Muscle of arm (tissue), 12 donors: Measurements from ENCODE around the gene COL19A1. TPM values are rescaled to one million over a fixed set of nuclear protein-coding genes. Genes with fewer than 3 reads are reported as not detected.
"Not testable (repeated sequence)": the region's sequence is repeated elsewhere in the genome, so short reads cannot be mapped to it uniquely, and the experiment has no call there.

Experiments
- DNase-seq: peaks from one replicate; pipeline ENCODE4 v3.0.0-alpha.2; 2013
- polyA plus RNA-seq, 12 donors: library from polyadenylated mRNA; unstranded; fragments of 120-200 nt; gene quantifications; one replicate each; pipeline ENCODE4 v1.2.1, GENCODE V29; 2013; ENCODE audit not compliant: insufficient read length in 12 of 12

The COL19A1 gene
- polyA plus RNA-seq, 12 donors = 3.0 to 66.7 (median 4.8) TPM

DNA sequence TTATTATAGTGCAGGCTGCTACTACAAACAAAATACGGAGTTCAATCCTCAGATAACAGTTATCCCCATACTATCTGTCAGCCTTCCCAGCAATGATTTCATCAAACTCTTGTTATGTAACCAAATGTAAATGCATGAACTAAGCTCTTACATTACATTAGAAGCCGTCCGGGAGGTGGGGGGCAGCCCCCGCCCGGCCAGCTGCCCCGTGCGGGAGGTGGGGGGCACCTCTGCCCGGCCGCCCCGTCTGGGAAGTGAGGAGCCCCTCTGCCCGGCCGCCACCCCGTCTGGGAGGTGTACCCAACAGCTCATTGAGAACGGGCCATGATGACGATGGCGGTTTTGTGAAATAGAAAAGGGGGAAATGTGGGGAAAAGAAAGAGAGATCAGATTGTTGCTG, 99.6 kb downstream of the COL19A1 start:
- DNase-seq = not testable (repeated sequence)

DNA sequence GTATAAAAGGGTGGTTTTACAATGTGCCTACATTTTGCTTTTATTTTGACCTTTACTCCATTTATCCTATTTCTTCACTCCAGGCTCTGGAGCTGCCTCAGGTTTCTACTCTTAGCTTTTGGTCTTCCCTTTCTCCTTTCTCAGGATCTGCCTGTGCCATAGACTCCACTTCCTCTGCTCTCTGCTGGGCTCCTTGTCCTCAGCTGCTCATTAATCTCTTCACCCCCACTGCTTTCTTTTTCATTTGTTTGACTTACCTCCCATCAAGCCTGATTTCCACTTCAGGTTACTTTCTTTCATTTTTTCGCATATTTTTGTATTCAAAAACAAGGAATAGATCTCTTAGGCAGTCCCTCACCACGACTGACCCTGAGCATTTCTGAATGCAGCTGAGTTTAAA, 106.8 kb downstream of the COL19A1 start:
- DNase-seq = no peak

DNA sequence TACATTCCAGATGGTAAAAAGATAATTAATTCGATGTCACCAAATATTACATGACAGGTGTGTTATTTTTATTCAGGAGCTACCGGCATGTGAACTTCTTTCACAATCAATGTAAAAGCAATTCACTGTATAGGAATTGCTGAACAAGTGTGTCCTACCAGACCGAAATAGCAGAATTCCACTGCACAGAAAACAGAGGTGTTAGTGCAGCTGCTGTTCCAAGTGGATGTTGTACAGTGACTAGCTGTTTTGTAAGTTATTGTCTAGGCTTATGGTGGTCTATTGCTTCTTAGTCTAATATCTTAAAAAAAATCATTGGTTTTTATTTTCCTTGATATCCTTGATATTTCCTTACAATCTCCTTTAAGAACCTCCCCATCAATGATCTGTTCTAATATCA, 107.4 kb downstream of the COL19A1 start:
- no peak for DNase-seq

DNA sequence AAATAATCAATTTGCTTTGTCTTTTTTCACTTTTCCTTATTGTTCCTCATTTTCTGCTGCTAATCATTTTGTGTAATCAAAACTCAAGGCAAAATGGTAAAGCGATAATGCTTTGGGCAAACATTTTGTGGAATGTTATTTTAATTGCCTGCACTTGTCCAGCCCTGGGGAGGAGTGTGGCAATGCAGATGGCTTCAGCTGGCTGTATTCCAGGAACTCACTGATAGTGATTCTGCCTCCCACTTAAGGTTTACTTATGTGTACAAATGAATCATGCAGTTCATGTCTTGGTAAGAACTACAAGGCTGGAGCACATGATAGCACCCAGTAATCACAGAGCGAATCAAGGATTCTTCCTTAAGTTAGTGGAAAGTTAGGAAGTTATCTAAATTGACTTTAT, 107.8 kb downstream of the COL19A1 start:
- DNase-seq = no peak

DNA sequence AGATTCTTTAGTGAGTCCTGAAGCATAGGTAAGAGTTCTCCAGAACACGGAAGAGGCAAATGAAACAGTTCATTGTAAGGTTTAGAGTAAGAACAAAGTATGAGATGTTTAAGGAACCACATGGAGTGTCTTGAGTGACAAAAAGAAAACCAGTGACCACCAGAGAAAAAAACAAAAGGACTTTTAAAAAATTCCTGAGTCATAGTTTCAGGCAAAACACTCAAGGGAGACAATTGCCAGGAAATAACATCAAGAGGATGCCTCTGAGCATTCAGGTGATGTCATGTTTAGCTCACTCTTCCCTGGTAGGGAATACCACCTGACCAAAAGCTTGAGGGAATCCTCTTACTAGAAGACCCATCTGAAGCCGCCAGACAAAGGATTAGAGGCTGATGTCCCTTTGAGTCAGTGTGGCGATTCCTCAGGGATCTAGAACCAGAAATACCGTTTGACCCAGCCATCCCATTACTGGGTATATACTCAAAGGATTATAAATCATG, 110.3 kb downstream of the COL19A1 start:
- no peak for DNase-seq

DNA sequence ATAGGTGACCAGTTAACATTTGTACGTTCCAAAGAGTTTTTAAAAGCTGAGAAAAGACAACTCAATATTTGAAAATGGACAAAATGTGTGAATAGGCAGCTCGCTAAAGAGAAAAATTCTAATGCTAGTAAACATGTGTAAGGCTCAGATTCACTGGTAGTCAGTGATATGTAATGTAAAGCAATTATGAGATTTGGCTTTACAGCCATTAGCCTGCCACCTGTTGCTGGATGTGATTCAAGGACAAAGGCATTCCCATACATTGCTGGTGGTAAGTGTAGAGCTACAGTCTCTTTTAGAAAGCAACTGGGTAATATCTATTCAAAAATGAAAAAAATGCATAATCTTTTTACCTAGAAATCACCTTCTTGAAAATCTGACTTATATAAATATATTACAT, 114.3 kb downstream of the COL19A1 start:
- no peak for DNase-seq

DNA sequence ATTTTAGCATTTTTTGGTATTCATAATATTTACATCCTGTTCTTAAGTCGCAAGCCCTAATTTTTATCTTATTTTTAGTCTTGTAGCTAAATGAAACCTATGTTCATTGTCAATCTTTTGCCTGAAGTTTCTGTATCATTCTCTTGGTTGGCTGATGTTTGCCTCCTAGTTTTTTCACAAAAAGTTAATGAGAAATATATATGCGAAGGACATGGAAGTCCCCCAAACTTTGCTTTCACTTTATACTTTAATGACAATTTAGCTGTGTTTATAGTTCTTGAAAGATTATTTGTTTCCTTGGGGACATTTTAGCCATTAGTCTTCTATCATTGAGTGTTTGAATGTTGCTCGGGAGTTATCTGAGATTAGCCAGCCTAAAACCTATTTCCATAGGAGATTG, 118.2 kb downstream of the COL19A1 start:
- DNase-seq = no peak

DNA sequence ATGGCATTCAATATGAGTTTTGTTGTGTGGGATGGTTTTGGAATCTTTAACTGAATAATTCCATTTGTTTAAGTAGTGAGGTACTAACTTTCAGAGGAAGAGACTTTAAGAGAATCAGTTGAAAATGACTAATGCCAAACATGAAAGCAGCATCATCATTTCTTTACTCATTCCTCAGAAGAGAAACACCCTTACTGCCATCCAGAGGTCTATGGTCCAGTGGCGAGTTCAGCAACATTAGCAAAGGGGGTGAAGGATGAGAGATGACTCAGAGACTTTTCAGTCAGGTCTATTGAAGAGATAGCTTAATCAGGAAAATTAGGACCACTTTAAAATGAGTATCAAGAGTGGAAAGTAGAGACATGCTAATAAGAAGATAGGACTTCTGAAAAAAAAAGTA, 118.8 kb downstream of the COL19A1 start:
- no peak for DNase-seq

DNA sequence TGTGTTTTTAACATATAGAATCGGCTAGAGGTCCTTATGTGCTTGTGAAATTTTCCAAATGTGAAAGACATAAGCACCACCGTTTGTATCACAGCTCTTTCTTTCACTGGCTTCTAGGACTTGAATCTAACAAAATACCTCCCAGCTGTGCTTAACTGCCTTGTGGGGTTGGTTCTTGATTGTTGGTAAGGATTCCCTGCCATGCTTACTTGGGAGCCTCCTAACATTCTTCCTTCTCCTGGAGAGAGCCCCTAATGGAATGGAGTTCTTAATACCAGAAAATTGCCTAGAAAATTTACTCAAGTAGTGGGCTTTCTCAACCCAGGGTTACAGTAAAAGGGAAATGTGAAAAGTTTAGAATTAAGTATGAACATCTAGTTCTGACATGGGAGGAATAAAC, 121.2 kb downstream of the COL19A1 start:
- DNase-seq = no peak

DNA sequence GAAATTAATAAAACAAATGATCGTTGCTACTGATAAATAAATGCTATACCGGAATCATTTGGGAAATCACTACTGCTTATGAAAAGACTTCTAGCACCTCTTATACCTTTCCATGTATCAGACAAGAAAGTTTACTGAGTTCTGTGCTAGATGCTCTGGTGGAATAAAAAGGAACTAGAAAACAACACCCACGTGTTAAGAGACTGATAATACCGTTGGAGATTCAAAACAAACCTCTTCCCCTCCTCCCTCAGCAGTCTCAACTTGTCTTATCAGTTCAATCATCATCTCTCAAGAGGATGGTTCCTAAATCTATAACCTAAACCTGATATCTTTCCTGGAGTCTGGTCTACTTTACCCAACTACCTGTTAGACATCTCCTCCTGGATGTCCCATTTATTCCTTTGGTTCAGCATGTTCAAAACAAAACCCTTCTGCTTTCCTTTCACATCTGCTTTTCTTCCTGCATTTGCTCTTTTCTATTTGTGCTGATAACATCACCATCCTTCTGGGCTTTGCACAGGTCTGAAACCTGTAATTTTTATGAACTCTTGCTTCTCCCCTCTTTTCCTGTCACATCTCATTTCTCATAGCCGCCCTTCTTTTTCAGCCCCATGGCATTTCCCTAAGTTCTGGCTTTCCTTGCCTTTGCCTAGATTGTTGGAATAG, 122.2 kb downstream of the COL19A1 start:
- DNase-seq = no peak

DNA sequence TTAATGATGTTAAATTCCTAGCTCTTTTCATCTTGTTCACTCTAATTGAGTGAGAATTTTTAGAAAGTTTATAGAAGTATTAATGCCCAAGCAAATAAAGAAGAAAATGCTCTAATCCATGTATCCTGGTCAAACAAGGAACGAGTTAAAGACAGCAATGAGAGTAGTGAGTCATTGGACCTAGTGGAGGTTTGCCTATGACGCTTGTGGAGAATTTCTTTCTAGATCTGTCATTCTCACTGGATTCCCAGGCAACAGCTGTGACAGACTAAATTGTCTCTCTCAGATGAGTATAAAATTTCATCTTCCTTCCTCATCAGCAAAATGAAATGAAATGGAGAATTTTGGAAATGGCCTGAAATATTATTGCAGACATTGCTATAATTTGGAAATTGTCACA, 127.9 kb downstream of the COL19A1 start:
- no peak for DNase-seq

DNA sequence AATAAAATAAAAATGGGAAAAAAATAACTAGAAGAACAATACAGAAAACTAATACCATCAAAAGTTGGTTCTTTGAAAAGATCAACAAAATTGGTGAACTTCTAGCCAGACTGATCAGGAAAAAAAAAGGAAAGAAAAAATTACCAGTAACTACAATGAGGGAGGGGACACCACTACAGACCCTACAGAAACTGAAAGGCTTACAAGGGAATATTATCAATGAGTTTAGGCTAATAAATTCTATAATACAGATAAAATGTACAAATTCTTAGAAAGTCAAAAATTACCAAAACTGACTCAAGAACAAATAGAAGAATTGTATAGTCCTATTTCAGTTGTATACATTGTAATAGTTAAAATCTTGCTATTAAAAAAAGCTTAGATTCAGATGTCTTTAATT, 141.8 kb downstream of the COL19A1 start:
- DNase-seq = no peak

DNA sequence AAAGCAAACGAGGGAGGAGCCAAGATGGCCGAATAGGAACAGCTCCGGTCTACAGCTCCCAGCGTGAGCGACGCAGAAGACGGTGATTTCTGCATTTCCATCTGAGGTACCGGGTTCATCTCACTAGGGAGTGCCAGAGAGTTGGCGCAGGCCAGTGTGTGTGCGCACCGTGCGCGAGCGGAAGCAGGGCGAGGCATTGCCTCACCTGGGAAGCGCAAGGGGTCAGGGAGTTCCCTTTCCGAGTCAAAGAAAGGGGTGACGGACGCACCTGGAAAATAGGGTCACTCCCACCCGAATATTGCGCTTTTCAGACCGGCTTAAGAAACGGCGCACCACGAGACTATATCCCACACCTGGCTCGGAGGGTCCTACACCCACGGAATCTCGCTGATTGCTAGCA, 144.0 kb downstream of the COL19A1 start:
- DNase-seq = not testable (repeated sequence)

DNA sequence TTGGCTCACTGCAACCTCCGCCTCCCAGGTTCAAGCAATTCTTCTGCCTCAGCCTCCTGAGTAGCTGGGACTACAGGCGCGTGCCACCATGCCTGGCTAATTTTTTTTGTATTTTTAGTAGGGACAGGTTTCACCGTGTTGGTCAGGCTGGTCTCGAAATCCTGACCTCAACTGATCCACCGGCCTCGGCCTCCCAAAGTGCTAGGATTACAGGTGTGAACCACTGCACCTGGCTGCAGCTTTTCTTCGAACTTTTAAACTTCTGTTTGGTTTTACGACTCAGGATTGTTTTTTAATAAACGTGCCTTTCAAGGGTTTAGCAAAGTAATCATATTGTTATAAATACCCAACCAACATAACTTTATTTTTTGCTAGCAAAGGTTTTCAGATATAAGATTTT, 156.8 kb downstream of the COL19A1 start:
- DNase-seq = not testable (repeated sequence)

DNA sequence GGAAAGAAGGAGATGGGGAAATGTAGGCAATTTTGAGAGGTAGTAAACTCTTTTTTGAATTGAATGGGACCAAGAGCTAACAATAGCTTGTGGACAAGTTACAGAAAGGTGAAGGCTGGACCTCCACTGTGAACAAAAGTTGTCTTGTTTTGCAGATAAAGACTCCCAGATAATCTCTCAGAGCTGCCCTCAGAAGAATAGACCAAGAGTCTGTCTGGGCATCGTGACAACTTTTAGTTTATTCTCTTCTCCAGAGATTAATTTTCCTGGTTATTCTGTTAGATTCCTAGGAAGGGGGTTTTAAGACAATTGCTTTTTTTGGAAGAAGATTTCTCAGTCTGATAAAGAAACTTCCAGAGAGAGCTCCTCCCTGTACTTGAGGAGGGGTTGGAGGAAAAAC, 161.9 kb downstream of the COL19A1 start:
- no peak for DNase-seq

DNA sequence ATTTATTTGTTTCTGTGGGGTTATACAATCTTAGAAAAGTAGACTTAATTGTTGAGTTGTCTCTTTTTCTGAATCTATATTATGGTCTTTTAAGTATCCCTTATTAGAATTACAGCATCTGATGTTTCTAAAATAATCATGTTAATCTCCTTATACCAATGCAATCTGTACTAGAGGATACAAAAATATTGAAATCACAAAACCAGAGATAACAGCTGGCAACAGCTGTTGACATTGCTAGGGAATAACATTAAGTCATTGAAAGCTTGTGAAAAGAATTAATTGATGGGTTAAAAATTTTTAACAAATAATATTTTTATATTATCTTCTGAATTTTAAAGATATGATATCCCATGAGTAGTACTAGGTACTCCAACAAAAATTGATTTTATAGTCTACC, 162.6 kb downstream of the COL19A1 start:
- DNase-seq = no peak

DNA sequence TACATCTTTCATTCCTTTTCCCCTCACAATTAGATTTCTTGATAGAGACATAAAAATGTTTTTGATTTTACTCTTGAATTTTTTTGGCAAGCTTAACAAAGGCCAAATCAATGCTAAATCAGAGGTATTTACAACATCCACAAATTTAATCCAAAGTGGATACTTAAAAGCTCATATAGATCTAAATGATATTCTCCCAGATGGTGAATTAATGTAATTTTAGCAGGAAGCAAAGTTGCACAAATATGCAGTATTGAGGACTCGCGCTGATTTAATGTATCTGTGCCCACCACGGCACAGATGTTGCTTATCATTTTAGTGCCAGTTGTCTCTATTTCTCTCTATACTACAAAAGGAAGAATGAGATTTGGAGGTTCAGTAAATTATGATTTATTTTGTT, 167.4 kb downstream of the COL19A1 start:
- DNase-seq = no peak

DNA sequence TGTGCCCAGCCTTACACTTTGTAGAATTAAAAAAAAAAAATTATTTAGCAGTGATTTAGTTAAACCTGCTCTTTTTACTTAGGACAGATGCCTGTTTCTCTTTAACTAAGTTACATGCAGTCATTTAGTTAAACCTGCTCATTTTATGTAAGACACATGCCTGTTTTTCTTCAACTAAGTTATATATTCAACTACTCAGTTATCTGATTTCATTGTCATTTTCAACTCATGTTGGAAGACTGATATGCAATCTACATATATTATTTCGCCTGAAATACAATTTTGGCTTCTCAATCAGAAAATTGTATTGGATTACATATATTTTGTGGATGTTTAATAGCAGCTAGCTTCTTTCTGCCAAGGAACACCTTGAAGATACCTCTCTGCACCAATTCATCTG, 171.1 kb downstream of the COL19A1 start:
- no peak for DNase-seq

DNA sequence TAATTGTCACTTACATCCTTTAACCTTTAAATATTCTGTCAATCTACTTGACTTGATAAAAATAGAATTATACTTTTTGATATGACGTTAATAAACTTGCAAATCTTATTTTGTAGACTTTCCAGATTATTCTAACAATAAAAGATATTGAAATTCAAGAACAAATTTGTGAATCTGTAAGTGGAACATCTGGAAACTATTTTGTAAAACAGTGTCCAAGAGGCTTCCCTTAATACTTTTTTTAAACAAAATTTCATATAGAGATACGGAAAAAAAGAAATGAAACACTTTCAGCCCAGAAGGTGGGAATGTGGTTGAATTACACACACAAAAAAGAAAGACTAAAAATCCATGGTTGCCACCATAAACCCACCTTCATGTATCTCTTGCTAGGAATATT, 174.4 kb downstream of the COL19A1 start:
- DNase-seq = no peak

DNA sequence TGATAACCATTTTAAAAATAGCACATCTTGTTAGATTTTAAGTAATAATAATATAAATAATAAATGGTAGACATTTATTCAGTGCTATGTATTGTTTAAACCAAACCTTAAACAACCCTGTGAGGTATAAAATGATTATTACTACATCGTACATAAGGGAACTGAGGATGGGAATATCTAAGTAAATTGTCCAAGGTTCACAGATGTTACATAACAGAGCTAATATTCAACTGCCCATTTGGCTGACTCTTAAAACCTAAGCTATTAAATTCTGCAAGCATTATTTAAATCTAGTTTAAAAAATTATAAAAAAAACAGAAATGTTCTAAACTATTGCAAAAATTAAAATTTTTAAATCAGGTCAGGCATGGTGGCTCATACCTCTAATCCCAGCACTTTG, 175.1 kb downstream of the COL19A1 start:
- no peak for DNase-seq

DNA sequence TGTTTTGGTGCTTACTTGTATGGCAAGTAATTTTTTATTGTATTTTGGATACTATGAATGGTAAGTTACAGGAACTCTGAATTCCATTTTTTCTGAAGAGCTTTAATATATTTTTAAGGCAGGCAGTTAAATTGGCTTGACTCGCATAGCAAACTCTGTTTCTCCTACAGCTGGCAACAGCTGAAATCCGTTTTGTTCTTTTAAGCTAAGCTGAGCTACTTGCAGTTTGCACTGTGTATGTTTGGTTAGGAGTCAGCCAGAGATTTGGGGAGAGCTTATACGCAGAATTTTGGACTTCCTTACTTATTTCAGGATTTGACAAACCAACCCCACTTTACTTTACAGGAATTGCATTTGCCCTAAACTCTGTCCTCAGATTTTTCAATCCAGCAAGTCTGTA, 179.1 kb downstream of the COL19A1 start:
- DNase-seq = no peak

DNA sequence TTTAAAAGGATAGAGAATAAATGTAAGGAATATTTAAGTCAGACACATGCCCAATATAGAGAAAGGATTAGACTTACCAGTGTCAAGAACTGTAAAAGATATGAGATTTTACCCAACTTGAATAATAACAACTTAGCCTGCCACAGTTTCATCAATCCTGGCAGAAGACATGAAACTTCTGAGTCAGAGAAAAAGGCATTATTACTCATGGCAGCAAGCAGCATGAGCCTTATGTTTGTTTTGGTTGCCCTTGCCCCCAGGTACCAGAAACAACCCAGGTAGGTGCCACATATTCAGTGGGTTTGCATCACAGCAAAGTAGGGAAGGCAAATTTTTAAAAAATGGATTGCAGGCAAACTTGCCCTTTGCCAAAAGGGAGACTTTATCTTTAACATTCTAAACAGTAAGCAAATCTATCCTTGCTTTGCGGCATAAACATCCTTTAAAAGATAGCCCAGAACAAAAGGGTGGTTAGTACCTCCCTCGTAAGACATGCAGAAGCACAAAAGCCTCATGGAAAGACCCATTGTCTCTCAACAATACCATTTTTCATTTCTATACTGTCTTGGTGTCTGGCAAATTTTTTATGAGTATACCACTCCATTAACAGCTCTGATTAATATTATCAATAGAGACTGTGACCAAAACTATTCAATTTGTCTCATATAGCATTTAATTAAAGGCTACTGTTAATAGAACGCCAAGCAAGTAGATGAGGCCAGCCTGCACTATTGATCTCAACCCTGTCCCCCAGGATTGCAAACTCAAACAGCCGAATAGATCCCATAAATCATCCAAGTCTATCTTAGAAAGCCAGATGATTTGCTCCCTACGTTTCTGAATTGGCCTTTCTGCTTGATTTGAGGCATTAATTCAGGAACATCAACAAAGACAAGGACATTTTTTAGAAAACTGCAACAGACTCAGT, 185.1 kb downstream of the COL19A1 start:
- DNase-seq = no peak

DNA sequence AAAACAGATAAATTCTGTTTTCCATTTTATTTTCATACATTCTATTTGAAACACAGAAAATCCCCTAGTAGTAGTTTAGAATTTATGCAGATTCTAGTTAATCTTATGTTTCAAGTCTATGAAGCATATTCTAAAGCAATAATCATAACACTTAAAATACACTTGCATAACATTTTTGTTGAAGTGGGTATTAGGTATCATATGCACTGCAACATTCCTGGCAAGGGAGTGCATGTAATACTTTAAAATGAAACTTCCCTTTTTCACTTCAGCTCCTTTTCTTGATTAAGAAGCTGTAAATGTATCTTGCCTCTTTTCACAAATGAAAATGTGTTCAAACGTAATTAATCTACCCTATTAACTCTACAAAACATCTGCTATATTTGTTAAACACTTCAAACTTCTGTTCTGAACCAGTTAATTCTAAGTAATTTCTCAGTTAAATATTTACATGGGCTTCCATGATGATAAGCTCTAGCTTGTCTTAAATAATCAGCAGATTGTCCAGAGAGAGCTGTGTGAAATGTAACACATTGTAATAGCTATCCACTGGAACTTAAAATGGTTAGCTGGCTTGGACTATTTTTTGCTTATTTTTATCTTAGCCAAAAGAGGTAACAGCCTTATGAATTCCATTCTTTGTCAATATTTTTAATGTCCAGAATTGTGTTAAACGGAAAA, 192.8 kb downstream of the COL19A1 start:
- DNase-seq = no peak
